HL-60 (cell line): ENCODE results near the gene EGFR.

ENCODE experiments used
- DNase-seq, 2 experiments: peaks; one replicate each; pipeline ENCODE4 v3.0.0-alpha.2; 2010 to 2020; ENCODE audit warnings: low read depth in 1 of 2, low spot score in 1 of 2
- H3K27ac ChIP-seq: fragments of 250-450 bp; sonication (Bioruptor Pico); replicated peaks from 2 replicates; pipeline ENCODE4 v1.5.1; 2020; ENCODE audit warnings: mild to moderate bottlenecking, moderate library complexity
- H3K27me3 ChIP-seq: fragments of 250-450 bp; sonication (Bioruptor Pico); 2 replicates; pipeline ENCODE4 v1.5.1; 2021; ENCODE audit warnings: mild to moderate bottlenecking, moderate library complexity; ENCODE audit not compliant: insufficient read depth, poor library complexity, severe bottlenecking
- H3K4me3 ChIP-seq: replicated peaks from 2 replicates; pipeline ENCODE4 v1.5.1; 2011; ENCODE audit warnings: mild to moderate bottlenecking, control low read depth, low read length; ENCODE audit not compliant: insufficient read depth
- GABPA ChIP-seq: IDR thresholded peaks from 2 replicates; pipeline ENCODE4 v1.6.1; 2012; ENCODE audit warnings: low read depth
- POLR2AphosphoS5 ChIP-seq: IDR thresholded peaks from 2 replicates; pipeline ENCODE4 v1.6.1; 2012; ENCODE audit warnings: low read depth
- SPI1 ChIP-seq: IDR thresholded peaks from 2 replicates; pipeline ENCODE4 v1.6.1; 2012; ENCODE audit warnings: low read depth, mild to moderate bottlenecking, borderline replicate concordance
- TF ChIP-seq, protein P1 (sequence below): IDR thresholded peaks from one replicate; pipeline ENCODE4 v1.5.1; 2011; ENCODE audit warnings: low read length, control low read depth, inconsistent platforms; ENCODE audit not compliant: insufficient read depth
- TF ChIP-seq, protein P2 (sequence below): IDR thresholded peaks from 2 replicates; pipeline ENCODE4 v1.6.1; 2012; ENCODE audit warnings: low read depth; ENCODE audit not compliant: insufficient replicate concordance

EGFR gene

DNA sequence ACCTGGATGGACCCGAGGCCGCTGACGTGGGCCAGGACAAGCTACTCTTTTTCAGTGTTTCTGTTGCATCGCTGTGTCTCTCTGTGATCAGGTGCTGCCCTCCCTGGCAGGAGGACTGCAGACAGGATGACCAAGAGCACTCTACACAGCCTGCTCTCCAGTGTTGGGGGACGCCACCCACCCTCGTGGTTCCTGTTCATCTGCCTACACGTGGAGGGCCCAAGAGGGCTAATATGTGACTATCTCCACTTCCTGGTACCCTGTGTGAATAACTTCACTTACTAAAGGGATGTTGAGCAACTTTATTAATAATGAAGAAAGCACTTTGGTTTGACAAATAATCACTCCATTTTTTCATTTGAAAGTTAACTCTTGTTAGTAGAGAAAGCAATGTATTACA, 101.3 kb downstream of the EGFR start:
- Histone ChIP-seq H3K27ac (no peak overlapping the region), H3K27me3 (no peaks in the 10 kb centered on the region), H3K4me3 (no peak overlapping the region)
- no peak for DNase-seq
- TF ChIP-seq, protein P1, sequence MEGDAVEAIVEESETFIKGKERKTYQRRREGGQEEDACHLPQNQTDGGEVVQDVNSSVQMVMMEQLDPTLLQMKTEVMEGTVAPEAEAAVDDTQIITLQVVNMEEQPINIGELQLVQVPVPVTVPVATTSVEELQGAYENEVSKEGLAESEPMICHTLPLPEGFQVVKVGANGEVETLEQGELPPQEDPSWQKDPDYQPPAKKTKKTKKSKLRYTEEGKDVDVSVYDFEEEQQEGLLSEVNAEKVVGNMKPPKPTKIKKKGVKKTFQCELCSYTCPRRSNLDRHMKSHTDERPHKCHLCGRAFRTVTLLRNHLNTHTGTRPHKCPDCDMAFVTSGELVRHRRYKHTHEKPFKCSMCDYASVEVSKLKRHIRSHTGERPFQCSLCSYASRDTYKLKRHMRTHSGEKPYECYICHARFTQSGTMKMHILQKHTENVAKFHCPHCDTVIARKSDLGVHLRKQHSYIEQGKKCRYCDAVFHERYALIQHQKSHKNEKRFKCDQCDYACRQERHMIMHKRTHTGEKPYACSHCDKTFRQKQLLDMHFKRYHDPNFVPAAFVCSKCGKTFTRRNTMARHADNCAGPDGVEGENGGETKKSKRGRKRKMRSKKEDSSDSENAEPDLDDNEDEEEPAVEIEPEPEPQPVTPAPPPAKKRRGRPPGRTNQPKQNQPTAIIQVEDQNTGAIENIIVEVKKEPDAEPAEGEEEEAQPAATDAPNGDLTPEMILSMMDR = no peak
- TF ChIP-seq, protein P2, sequence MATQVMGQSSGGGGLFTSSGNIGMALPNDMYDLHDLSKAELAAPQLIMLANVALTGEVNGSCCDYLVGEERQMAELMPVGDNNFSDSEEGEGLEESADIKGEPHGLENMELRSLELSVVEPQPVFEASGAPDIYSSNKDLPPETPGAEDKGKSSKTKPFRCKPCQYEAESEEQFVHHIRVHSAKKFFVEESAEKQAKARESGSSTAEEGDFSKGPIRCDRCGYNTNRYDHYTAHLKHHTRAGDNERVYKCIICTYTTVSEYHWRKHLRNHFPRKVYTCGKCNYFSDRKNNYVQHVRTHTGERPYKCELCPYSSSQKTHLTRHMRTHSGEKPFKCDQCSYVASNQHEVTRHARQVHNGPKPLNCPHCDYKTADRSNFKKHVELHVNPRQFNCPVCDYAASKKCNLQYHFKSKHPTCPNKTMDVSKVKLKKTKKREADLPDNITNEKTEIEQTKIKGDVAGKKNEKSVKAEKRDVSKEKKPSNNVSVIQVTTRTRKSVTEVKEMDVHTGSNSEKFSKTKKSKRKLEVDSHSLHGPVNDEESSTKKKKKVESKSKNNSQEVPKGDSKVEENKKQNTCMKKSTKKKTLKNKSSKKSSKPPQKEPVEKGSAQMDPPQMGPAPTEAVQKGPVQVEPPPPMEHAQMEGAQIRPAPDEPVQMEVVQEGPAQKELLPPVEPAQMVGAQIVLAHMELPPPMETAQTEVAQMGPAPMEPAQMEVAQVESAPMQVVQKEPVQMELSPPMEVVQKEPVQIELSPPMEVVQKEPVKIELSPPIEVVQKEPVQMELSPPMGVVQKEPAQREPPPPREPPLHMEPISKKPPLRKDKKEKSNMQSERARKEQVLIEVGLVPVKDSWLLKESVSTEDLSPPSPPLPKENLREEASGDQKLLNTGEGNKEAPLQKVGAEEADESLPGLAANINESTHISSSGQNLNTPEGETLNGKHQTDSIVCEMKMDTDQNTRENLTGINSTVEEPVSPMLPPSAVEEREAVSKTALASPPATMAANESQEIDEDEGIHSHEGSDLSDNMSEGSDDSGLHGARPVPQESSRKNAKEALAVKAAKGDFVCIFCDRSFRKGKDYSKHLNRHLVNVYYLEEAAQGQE = no peak
- no peak for TF ChIP-seq POLR2AphosphoS5
- no peak for TF ChIP-seq GABPA
- TF ChIP-seq SPI1 = no peak

DNA sequence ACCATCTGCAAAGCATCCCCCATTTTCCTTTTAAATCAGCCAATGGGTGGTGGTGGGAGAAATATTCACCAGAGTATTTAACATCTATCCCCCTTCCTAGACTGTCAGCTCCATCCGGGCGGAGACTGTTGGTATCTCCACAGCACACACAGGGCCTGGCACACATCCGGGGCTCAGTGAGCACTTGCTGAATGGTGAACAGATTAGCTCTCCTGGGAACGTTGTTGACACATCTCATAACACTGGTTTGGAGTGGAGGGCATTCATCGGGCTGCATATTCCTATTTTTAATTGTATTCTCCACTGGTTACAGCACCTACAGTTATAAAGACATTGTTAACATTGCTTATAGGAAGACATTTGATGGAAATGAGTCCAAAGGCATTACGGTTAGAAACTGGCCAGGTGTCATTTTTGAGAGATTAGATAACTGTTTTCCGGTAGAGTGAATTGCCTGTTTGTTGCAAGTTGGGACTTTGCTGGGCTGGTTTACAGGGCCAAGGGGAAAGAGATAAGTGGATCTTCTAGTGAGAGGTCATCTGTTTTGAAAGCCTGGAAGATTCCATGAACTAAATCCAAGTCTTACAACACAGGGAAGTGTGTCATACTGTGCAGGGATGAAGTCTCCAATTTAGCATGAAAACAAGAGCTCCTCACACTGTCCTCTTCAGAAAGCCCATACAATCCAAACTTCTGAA, 101.8 kb downstream of the EGFR start:
- Histone ChIP-seq H3K4me3 (no peak overlapping the region), H3K27ac (no peak overlapping the region), H3K27me3 (no peaks in the 10 kb centered on the region)
- no peak for DNase-seq
- TF ChIP-seq, protein P2 = no peak
- no peak for TF ChIP-seq SPI1
- no peak for TF ChIP-seq GABPA
- no peak for TF ChIP-seq POLR2AphosphoS5
- TF ChIP-seq, protein P1 = no peak

DNA sequence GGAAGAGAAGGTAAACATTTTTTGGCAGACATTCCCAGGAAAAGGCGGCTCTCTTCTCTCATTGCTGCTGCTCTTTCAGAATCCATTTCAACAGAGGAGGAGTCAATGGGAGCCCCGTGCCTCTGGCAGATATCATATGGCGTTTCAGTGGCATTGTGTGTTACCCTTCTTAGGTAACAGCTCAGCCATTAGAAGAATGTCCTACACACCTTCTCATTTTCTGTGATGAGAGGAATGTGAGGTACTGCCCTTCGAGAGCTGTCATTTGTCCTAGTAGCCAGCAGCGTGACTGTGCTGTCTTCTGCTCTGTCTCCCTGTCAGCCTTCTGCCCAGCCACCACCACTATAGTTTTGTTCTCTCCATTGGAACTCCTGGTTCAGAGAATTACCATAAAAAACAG, 102.4 kb downstream of the EGFR start:
- Histone ChIP-seq H3K27me3 (no peaks in the 10 kb centered on the region), H3K4me3 (no peak overlapping the region), H3K27ac (no peak overlapping the region)
- DNase-seq = no peak
- TF ChIP-seq SPI1 (no peak), GABPA (no peak), POLR2AphosphoS5 (no peak)
- TF ChIP-seq, protein P1 = no peak
- TF ChIP-seq, protein P2 = no peak
